ENCODE measurements around the gene FYB1.
A peak's percentile ranks its signal among the peaks of the same experiment; 100 is the strongest.

FYB1 gene

GRCh38 chr5:39076101-39076756, 143.1 kb downstream of the FYB1 start:
- TF ChIP-seq, protein P1, sequence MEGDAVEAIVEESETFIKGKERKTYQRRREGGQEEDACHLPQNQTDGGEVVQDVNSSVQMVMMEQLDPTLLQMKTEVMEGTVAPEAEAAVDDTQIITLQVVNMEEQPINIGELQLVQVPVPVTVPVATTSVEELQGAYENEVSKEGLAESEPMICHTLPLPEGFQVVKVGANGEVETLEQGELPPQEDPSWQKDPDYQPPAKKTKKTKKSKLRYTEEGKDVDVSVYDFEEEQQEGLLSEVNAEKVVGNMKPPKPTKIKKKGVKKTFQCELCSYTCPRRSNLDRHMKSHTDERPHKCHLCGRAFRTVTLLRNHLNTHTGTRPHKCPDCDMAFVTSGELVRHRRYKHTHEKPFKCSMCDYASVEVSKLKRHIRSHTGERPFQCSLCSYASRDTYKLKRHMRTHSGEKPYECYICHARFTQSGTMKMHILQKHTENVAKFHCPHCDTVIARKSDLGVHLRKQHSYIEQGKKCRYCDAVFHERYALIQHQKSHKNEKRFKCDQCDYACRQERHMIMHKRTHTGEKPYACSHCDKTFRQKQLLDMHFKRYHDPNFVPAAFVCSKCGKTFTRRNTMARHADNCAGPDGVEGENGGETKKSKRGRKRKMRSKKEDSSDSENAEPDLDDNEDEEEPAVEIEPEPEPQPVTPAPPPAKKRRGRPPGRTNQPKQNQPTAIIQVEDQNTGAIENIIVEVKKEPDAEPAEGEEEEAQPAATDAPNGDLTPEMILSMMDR (IDR thresholded peaks at IDR 0.05; ENCODE audit: low read depth, low read length): no peak
- Histone ChIP-seq H3K9me3 (ENCODE audit: severe bottlenecking) (no peaks in the 10 kb centered on the region), H3K4me3 (ENCODE audit: low read depth, low read length) (no peak overlapping the region), H3K27ac (no peak overlapping the region), H3K27me3 (ENCODE audit: insufficient read depth, low read depth, severe bottlenecking) (no peaks in the 10 kb centered on the region), H3K36me3 (peaks cover 12% of the 10 kb centered on the region)
- no peak for DNase-seq

DNA sequence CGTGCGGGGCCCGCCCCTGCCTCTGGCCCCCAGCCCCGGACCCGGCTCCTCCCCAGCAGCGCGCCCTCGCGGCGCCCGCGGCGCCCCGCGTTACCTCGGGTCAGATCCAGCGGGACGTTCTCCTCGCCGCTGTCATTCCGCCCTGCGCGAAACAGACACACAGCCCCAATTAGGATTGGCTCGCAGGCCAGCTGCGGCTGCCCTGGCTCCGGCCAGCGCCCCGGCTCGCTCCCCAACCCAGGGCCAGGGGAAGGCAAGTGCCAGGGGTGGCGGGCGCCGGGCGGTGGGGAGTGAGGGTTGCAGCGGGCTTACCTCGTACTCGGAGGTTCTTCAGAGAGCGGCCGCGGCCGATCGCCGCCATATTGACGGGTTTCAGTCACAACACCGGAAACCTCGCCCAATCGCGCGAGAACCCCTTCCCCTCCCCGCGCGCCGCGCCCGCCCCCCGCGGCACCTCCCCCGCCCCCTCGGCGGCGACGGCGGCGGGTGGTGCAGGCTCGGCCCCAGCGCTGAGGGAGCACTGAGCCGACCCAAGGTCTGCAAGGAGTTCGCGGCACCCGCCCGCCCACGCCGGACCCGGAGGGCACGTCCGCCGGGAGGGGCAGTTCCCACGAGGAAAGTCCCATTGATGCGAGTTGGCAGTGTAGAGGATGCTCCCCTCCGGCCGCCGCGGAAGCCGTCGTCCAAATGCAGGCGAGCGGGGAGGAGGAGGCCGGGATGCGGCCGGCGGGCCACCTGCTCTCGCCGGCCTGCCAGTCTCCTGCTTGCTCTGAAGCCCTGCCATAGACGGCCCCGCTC, 145.1 kb downstream of the FYB1 start, which contains the start of gene RICTOR:
Gene RICTOR (minus strand): TSS at position 383 of the 798 bp plus-strand sequence. CDS start 22 bp downstream, at position 361.
- H3K4me3 ChIP-seq (ENCODE audit: low read depth, low read length): peak within 1 kb of the TSS; percentile 79
- H3K27ac ChIP-seq: peak within 1 kb of the TSS; percentile 99
- TF ChIP-seq, protein P1 (IDR thresholded peaks at IDR 0.05; ENCODE audit: low read depth, low read length): no peak
- no peaks in the 10 kb centered on the region for H3K9me3 ChIP-seq (ENCODE audit: severe bottlenecking)
- no peaks in the 10 kb centered on the region for H3K27me3 ChIP-seq (ENCODE audit: insufficient read depth, low read depth, severe bottlenecking)
- DNase-seq: peak; percentile 89
- H3K36me3 ChIP-seq: peaks cover 15% of the 10 kb centered on the region

DNA sequence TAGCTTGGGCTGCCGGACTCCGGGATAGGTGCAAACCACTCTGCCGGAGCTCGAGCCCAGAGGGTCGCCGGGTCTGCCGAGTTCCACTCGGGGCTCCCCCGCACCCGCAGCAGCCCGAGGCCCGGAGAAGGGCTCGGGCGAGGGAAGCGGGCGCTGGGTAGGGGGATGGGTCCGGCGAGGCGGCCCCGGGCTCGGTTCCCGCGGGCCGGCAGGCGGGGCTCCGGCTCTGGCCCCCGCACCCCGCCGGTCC, 145.7 kb downstream of the FYB1 start:
- Histone ChIP-seq H3K27me3 (ENCODE audit: insufficient read depth, low read depth, severe bottlenecking) (no peaks in the 10 kb centered on the region), H3K9me3 (ENCODE audit: severe bottlenecking) (no peaks in the 10 kb centered on the region), H3K36me3 (peaks cover 18% of the 10 kb centered on the region), H3K27ac (peak overlapping the region; percentile 99), H3K4me3 (ENCODE audit: low read depth, low read length) (peak overlapping the region; percentile 79)
- TF ChIP-seq, protein P1 (IDR thresholded peaks at IDR 0.05; ENCODE audit: low read depth, low read length): no peak
- no peak for DNase-seq

DNA sequence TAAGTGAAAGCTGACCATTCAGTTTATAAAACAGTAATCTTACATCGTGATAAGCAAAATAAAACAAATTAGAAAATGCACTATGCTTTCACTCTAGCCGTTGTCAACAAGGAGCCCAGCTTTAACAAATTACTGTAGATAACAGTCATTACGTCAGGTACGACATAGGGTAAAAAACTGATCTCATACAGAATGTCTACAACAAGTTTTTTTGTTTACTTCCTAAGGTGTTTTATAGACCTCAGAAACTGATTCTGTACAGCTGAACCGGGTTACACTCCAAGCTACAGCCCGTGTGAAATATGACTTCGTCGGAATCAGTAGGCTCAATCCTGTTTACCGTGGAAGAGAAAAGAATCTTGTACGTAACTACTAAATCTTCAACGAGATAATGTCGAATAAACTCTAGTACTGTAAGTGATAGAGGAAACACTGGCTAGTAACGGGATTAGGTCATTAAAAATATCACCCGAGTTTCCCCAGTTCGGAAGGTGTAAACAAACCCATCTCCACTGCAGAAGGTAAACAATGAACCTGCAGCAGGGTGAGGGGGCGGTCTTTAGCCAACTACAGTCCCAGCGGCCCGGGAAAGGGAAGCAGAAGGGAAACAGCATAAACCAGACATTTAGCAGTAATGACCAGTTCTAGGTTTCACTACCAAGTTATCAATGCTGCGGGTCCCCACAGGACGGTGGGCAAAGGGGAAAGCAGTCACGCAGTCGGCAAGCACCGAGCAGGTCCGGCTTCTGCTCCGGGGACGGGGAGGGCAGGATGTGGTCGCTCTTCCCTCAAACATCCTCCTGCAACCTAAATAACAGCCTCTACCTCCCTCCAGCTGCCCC, 146.2 kb downstream of the FYB1 start:
- TF ChIP-seq, protein P1 (IDR thresholded peaks at IDR 0.05; ENCODE audit: low read depth, low read length): no peak
- Histone ChIP-seq H3K36me3 (peaks cover 24% of the 10 kb centered on the region), H3K27ac (peak overlapping the region; percentile 99), H3K4me3 (ENCODE audit: low read depth, low read length) (peak overlapping the region; percentile 79), H3K9me3 (ENCODE audit: severe bottlenecking) (no peaks in the 10 kb centered on the region), H3K27me3 (ENCODE audit: insufficient read depth, low read depth, severe bottlenecking) (no peaks in the 10 kb centered on the region)
- DNase-seq: peak; percentile 37

- no peak overlapping the region for H3K27ac ChIP-seq
- TF ChIP-seq, protein P1 (IDR thresholded peaks at IDR 0.05; ENCODE audit: low read depth, low read length): no peak
These were observed 151.3 kb downstream of the FYB1 start for GRCh38 chr5:39068099-39068498.

More at GRCh38 chr5:39068099-39068498, 151.3 kb downstream of the FYB1 start:
- no peak overlapping the region for H3K4me3 ChIP-seq (ENCODE audit: low read depth, low read length)
- H3K27me3 ChIP-seq (ENCODE audit: insufficient read depth, low read depth, severe bottlenecking): no peaks in the 10 kb centered on the region
- H3K9me3 ChIP-seq (ENCODE audit: severe bottlenecking): peaks cover 3% of the 10 kb centered on the region
- peaks cover 38% of the 10 kb centered on the region for H3K36me3 ChIP-seq
- no peak for DNase-seq
